ENCODE measurements around the gene KCNQ2.

Gene KCNQ2

GRCh38 chr20:63363013-63363957 lies 109.2 kb downstream of the KCNQ2 start:
- FAIRE-seq (no peak), DNase-seq (ENCODE audit: insufficient read length) (no peak)
- TF ChIP-seq TAF1 (IDR thresholded peaks at IDR 0.05; ENCODE audit: borderline replicate concordance, low read depth, low read length): no peak

- TF ChIP-seq POLR2AphosphoS5 (IDR thresholded peaks at IDR 0.05; ENCODE audit: low read depth, low read length) (no peak), POLR2A (IDR thresholded peaks at IDR 0.05; ENCODE audit: low read depth, low read length) (no peak), TAF1 (IDR thresholded peaks at IDR 0.05; ENCODE audit: borderline replicate concordance, low read depth, low read length) (no peak)
- FAIRE-seq (no peak), DNase-seq (ENCODE audit: insufficient read length) (no peak)
Observed at GRCh38 chr20:63362436-63363009, 109.9 kb downstream of the KCNQ2 start.

- FAIRE-seq (no peak), DNase-seq (ENCODE audit: insufficient read length) (no peak)
- no peak for TF ChIP-seq POLR2AphosphoS5 (IDR thresholded peaks at IDR 0.05; ENCODE audit: low read depth, low read length)
- no peak for TF ChIP-seq POLR2A (IDR thresholded peaks at IDR 0.05; ENCODE audit: low read depth, low read length)
- TF ChIP-seq TAF1 (IDR thresholded peaks at IDR 0.05; ENCODE audit: borderline replicate concordance, low read depth, low read length): no peak
Observed at GRCh38 chr20:63361519-63362435, 110.7 kb downstream of the KCNQ2 start.

- DNase-seq (ENCODE audit: insufficient read length) (no peak), FAIRE-seq (no peak)
- no peak for TF ChIP-seq POLR2AphosphoS5 (IDR thresholded peaks at IDR 0.05; ENCODE audit: low read depth, low read length)
- TF ChIP-seq TAF1 (IDR thresholded peaks at IDR 0.05; ENCODE audit: borderline replicate concordance, low read depth, low read length): no peak
- no peak for TF ChIP-seq POLR2A (IDR thresholded peaks at IDR 0.05; ENCODE audit: low read depth, low read length)
Observed at GRCh38 chr20:63360850-63361518, 111.5 kb downstream of the KCNQ2 start, which contains the start of gene CHRNA4. TSS of gene CHRNA4 (minus strand) at chr20:63361349. CDS start at chr20:63361165, 184 bp downstream.

- TF ChIP-seq TAF1 (IDR thresholded peaks at IDR 0.05; ENCODE audit: borderline replicate concordance, low read depth, low read length): no peak
- TF ChIP-seq POLR2A (IDR thresholded peaks at IDR 0.05; ENCODE audit: low read depth, low read length): no peak
- no peak for TF ChIP-seq POLR2AphosphoS5 (IDR thresholded peaks at IDR 0.05; ENCODE audit: low read depth, low read length)
- FAIRE-seq: no peak
- no peak for DNase-seq (ENCODE audit: insufficient read length)
Observed at GRCh38 chr20:63359937-63360849, 112.3 kb downstream of the KCNQ2 start.

GRCh38 chr20:63359164-63359934 lies 113.1 kb downstream of the KCNQ2 start:
- FAIRE-seq: no peak
- TF ChIP-seq POLR2A (IDR thresholded peaks at IDR 0.05; ENCODE audit: low read depth, low read length) (no peak), TAF1 (IDR thresholded peaks at IDR 0.05; ENCODE audit: borderline replicate concordance, low read depth, low read length) (no peak), POLR2AphosphoS5 (IDR thresholded peaks at IDR 0.05; ENCODE audit: low read depth, low read length) (no peak)
- DNase-seq (ENCODE audit: insufficient read length): no peak

GRCh38 chr20:63357921-63358905 lies 114.2 kb downstream of the KCNQ2 start:
- DNase-seq (ENCODE audit: insufficient read length) (no peak), FAIRE-seq (no peak)
- TF ChIP-seq TAF1 (IDR thresholded peaks at IDR 0.05; ENCODE audit: borderline replicate concordance, low read depth, low read length): no peak
- TF ChIP-seq POLR2AphosphoS5 (IDR thresholded peaks at IDR 0.05; ENCODE audit: low read depth, low read length): no peak
- no peak for TF ChIP-seq POLR2A (IDR thresholded peaks at IDR 0.05; ENCODE audit: low read depth, low read length)
